ENCODE data around the gene GABBR2. TPM values are rescaled to one million over a fixed set of nuclear protein-coding genes. Genes with fewer than 3 reads are reported as not detected.

Gene GABBR2
- total and polyA plus RNA-seq, 2 of the 8 experiments (the other 6 are each of a cell fraction or from before 2014, with no cell fraction given): 0.50 to 1.2 TPM

DNA sequence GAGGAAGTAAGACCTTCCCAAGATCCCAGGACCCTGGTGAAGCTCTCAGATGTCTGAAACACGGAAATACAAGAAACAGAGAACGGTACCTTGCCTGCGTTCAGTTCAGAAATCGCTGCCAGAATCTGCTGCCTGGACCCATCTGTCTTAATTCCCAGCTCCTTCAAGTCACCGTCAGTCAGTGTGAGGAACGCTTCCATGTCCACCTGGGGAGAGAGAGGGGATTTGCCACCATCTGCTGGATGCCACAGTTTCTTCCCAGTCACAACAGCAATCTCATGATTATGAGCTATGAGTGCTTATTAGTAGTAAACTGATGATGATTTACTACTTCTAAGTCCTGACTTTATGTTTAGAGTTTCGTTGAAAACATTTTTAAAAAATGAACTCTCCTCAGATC, 36.7 kb upstream of the GABBR2 start:
- no peak overlapping the region for H2AFZ ChIP-seq (ENCODE audit: low read length)
- no peaks in the 10 kb centered on the region for H3K23me2 ChIP-seq (ENCODE audit: low read depth, low read length)
- DNase-seq (ENCODE audit: low read depth in 1 of 2, low spot score in 2 of 2) (no peak), FAIRE-seq (no peak)
- H4K8ac ChIP-seq (ENCODE audit: extremely low read depth, insufficient read depth, low read length): no peak overlapping the region
- CTCF ChIA-PET (ENCODE audit: partially characterized antibody): interaction anchor here (1.2 to 6.4 kb wide), 3 partner anchors 9 to 30 kb away, joined by 3 to 27 read pairs (median 4); no protein-coding TSS in a partner anchor
- H3K79me2 ChIP-seq (ENCODE audit: control insufficient read depth in 1 of 2, insufficient read depth in 2 of 2, low read length in 2 of 2): no peaks in the 10 kb centered on the region
- no peaks in the 10 kb centered on the region for H3K27me3 ChIP-seq (replicated peaks in 1 of 4; ENCODE audit: control insufficient read depth in 3 of 4, extremely low read depth in 1 of 4, insufficient read depth in 3 of 4, low read length in 3 of 4)
- H3K36me3 ChIP-seq (ENCODE audit: control insufficient read depth in 2 of 4, insufficient read depth in 4 of 4, low read length in 3 of 4): peaks cover 0 to 32% (median 15%) of the 10 kb centered on the region in 4 experiments; a peak in 7 of 8 replicates
- no peaks in the 10 kb centered on the region; the same call in 1 of the 2 replicates for H3K79me1 ChIP-seq (ENCODE audit: low read depth, low read length)
- H3K4me3 ChIP-seq (ENCODE audit: extremely low read depth in 1 of 4, insufficient read depth in 2 of 4, low read depth in 3 of 4, low read length in 4 of 4): no peak overlapping the region
- no peak overlapping the region for H3K4me2 ChIP-seq (ENCODE audit: insufficient read depth in 1 of 2, low read depth in 2 of 2, low read length in 2 of 2)
- H4K91ac ChIP-seq (replicated peaks; ENCODE audit: insufficient read length, low read length): no peak overlapping the region
- no peak overlapping the region for H2AK5ac ChIP-seq (ENCODE audit: low read depth, low read length)
- H2BK20ac ChIP-seq (ENCODE audit: low read length): no peak overlapping the region
- H3K23ac ChIP-seq (ENCODE audit: insufficient read length): no peak overlapping the region
- H3K4me1 ChIP-seq (replicated peaks in 1 of 4; ENCODE audit: control insufficient read depth in 3 of 4, insufficient read depth in 4 of 4, low read length in 3 of 4): no peaks in the 10 kb centered on the region
- 88% methylated on average over 7 of the region's 7 CpGs; no CpG with 5 or more reads in 1 of the 2 experiments for WGBS, 2 experiments (ENCODE audit: extremely low coverage in 1 of 2, insufficient coverage in 1 of 2, insufficient read length in 1 of 2, insufficient replicate concordance in 2 of 2, low coverage in 1 of 2, low lambda C conversion rate in 2 of 2, missing lambda C conversion rate in 1 of 2)
- no peak overlapping the region for H4K5ac ChIP-seq (ENCODE audit: insufficient read length, low read depth, low read length)
- no peaks in the 10 kb centered on the region for H4K20me1 ChIP-seq (replicated peaks in 1 of 2; ENCODE audit: control insufficient read depth in 1 of 2, insufficient read depth in 2 of 2, low read length in 2 of 2)
- no peak overlapping the region for H3K14ac ChIP-seq (ENCODE audit: insufficient read length)
- no peak overlapping the region for H2BK5ac ChIP-seq (ENCODE audit: low read depth, low read length)
- H2BK120ac ChIP-seq (replicated peaks; ENCODE audit: low read depth, low read length): no peak overlapping the region
- H2BK12ac ChIP-seq (ENCODE audit: low read depth, low read length): no peak overlapping the region
- H2BK15ac ChIP-seq (ENCODE audit: low read length): no peak overlapping the region
- H3K56ac ChIP-seq (replicated peaks; ENCODE audit: insufficient read length, low read depth, low read length): no peak overlapping the region
- no peak overlapping the region for H3K27ac ChIP-seq (ENCODE audit: low read depth, low read length)
- no peaks in the 10 kb centered on the region for H3K9me3 ChIP-seq (ENCODE audit: insufficient read depth in 2 of 2, low read depth in 1 of 2, low read length in 1 of 2)
- no peak overlapping the region for H3K9ac ChIP-seq (replicated peaks in 1 of 4; ENCODE audit: extremely low read depth in 1 of 4, low read depth in 3 of 4, low read length in 3 of 4)
- POLR2A ChIA-PET (ENCODE audit: partially characterized antibody): no interaction called here
- H3K18ac ChIP-seq (ENCODE audit: extremely low read depth, low read length): no peak overlapping the region
- H3K4ac ChIP-seq (replicated peaks; ENCODE audit: insufficient read length, low read depth, low read length): no peak overlapping the region
- TF ChIP-seq EZH2 (IDR thresholded peaks at IDR 0.05; ENCODE audit: low read depth, low read length, severe bottlenecking) (no peak), GTF2F1 (IDR thresholded peaks at IDR 0.05; ENCODE audit: borderline replicate concordance, low read depth, low read length) (no peak), TAF7 (optimal IDR thresholded peaks at IDR 0.05; ENCODE audit: borderline replicate concordance, low read depth, low read length) (no peak), TEAD4 (IDR thresholded peaks at IDR 0.05; ENCODE audit: low read depth, low read length) (no peak), SIX5 (IDR thresholded peaks at IDR 0.05; ENCODE audit: low read depth, low read length) (no peak), GABPA (IDR thresholded peaks at IDR 0.05; ENCODE audit: borderline replicate concordance, insufficient read depth, low read length) (no peak), BCL11A (IDR thresholded peaks at IDR 0.05; ENCODE audit: low read depth in 2 of 2, low read length in 2 of 2) (no peak), RFX5 (IDR thresholded peaks at IDR 0.05; ENCODE audit: borderline replicate concordance, low read depth, low read length) (no peak)
- TF ChIP-seq, protein P1, sequence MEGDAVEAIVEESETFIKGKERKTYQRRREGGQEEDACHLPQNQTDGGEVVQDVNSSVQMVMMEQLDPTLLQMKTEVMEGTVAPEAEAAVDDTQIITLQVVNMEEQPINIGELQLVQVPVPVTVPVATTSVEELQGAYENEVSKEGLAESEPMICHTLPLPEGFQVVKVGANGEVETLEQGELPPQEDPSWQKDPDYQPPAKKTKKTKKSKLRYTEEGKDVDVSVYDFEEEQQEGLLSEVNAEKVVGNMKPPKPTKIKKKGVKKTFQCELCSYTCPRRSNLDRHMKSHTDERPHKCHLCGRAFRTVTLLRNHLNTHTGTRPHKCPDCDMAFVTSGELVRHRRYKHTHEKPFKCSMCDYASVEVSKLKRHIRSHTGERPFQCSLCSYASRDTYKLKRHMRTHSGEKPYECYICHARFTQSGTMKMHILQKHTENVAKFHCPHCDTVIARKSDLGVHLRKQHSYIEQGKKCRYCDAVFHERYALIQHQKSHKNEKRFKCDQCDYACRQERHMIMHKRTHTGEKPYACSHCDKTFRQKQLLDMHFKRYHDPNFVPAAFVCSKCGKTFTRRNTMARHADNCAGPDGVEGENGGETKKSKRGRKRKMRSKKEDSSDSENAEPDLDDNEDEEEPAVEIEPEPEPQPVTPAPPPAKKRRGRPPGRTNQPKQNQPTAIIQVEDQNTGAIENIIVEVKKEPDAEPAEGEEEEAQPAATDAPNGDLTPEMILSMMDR (IDR thresholded peaks at IDR 0.05; ENCODE audit: control extremely low read depth in 1 of 3, insufficient read depth in 1 of 3, low read depth in 1 of 3, low read length in 3 of 3): no peak
- TF ChIP-seq, protein P2, sequence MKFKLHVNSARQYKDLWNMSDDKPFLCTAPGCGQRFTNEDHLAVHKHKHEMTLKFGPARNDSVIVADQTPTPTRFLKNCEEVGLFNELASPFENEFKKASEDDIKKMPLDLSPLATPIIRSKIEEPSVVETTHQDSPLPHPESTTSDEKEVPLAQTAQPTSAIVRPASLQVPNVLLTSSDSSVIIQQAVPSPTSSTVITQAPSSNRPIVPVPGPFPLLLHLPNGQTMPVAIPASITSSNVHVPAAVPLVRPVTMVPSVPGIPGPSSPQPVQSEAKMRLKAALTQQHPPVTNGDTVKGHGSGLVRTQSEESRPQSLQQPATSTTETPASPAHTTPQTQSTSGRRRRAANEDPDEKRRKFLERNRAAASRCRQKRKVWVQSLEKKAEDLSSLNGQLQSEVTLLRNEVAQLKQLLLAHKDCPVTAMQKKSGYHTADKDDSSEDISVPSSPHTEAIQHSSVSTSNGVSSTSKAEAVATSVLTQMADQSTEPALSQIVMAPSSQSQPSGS (IDR thresholded peaks at IDR 0.05; ENCODE audit: low read length): no peak

Data from H1 (cell line).